Right renal pelvis (tissue), 4 donors: ENCODE results near the gene EIF2B2. TPM values are rescaled to one million over a fixed set of nuclear protein-coding genes. Genes with fewer than 3 reads are reported as not detected.

Experiments used
- DNase-seq, 4 donors: peaks; one replicate each; pipeline ENCODE4 v3.0.0-alpha.2; 2013; ENCODE audit warnings: low read depth in 4 of 4, low spot score in 3 of 4, missing footprints in 1 of 4
- polyA plus RNA-seq, 4 donors: library from polyadenylated mRNA; unstranded; fragments of 120-200 nt; gene quantifications; one replicate each; pipeline ENCODE4 v1.2.1, GENCODE V29; 2013; ENCODE audit not compliant: insufficient read length in 4 of 4

The EIF2B2 gene
- polyA plus RNA-seq, 4 donors: 63.6 to 66.6 (median 64.0) TPM

DNA sequence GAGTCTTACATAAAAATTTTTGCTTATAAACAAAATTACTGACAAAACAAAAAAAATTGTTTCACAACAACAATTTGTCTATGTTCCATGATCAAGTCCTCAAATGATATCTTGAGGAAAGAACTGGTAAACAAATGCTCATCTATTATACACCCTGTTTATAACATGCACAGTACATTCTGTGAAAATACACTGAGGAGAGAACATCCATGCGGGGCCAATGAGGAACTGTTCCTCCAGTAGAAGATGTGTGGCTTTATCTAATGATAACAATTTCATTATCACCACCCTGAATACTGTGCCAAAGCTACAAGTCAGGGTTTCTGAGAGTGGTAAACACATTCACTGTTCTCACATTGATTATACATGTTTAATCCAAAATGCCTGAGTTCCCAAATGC lies 37.8 kb downstream of the EIF2B2 start:
- DNase-seq: no peak

DNA sequence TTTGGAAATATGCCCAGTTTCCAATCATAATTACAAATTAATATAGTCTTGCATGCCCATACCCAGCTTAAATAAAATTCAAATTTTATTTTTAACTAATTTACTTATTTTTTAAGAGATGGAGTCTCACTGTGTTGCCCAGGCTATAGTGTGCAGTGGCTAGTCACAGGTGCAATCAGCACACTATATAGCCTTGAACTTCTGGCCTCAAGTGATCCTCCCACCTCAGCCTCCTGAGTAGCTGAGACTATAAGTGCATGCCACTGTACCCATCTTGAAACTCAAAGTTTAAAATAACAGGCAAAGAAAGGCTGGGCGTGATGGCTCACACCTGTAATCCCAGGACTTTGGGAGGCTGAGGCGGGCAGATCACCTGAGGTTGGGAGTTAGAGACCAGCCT lies 38.2 kb downstream of the EIF2B2 start:
- no peak for DNase-seq

DNA sequence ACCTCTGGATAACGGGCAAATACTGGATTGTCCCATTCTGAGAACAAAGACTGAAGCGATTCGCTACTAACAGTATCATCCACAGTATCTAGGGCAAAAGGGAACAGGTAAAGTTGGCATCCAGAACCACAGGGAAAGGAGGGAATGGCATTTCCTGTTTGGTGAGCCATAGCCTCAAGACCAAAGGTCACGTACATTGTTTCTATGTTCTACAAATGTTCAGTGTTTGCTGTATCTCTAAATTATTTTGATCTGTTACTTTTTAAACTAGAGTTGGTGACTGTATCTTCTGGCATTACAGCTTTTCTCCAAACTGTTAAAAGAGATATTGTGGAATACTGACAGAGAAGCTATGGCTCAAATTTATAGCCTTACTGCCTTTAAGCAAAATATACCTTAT lies 38.9 kb downstream of the EIF2B2 start:
- no peak for DNase-seq

DNA sequence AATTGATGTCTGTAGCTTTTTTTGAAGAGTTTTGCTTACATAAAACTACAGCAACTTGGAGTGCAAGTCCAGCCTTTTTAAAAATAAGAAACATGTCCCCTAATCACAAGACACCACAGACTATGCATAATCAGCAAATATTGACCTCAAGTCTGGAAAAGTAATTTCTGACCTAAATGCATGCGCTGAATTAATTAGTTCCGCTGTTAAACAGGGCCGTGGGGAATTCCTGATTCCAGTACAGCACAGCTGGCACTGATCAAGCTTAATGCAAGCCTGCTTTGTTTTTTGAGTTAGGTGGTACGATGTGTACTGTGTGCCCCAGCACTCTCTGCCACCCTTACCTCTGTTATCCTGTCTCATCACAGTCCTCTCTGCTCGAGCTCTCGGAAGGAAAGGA lies 39.3 kb downstream of the EIF2B2 start:
- no peak for DNase-seq

DNA sequence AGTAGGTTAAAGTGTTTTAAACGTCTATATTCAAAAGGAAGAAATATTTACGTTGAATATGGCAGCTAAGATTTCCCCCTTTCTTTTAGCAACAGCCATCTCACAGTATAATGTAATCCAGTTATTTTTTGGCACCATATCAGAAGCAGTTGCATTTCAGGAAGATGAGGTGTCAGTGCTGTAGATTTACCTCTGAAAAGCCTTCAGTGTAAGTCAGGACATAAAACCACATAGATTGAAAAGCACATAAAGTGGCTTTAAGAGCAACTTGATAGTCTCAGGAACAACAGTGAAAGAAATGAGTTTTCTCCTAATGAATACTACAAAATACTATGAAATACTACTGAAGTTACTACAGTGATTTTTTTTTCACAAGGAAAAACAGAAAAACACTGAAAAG lies 41.6 kb downstream of the EIF2B2 start:
- DNase-seq: no peak

DNA sequence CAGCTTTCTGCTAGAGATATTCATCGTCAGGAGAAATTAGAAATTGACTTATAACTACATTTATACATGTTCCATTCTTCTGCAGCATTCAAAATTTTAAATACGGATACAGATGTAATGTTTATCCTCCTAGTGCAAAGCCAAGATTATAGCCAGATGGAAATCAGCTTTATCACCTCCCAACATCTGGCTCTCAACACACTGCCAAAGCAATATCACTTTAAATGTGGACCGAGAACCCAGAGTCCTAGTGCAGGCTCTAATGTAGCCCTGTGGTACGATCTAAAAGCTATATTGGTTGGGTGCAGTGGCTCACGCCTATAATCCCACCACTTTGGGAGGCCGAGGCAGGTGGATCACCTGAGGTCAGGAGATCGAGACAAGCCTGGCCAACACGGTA lies 42.0 kb downstream of the EIF2B2 start:
- DNase-seq: no peak

DNA sequence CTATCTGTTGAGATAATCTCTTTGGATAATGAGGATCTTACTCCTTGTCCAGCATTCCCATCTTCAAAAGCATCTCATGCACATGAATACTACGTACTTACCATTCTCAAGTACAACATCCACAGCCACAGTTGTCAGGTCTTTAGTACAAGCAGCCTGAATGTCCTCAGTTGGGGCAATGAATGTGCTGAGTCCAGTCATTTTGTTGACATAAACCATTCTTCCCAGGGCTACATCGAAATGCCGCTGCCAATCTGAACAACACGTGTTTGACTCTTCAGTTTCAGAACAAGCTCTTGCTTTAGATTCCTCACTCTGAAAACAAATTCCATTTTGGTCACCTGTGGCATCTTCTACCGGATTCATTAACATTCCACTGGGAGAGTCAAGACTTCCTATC lies 43.6 kb downstream of the EIF2B2 start:
- DNase-seq: no peak

DNA sequence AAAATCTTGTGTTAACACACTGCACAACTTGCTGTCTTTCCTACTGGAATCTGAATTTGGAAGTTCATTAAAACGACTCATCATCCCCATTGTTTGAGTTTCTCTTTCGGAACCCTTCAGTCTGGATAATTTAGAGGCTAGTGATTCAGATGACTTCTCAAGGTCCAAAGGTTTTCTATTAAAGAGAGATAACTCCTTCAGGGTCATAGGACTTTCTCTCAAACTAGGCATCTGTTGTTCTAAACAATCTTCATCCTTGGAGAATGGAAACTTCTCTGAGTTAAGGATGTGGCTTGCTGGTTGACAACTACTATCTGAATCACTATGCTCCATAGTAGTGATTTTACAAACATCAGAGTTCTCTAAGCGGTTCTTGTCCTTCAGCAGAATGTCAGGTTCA lies 44.2 kb downstream of the EIF2B2 start:
- DNase-seq: no peak

DNA sequence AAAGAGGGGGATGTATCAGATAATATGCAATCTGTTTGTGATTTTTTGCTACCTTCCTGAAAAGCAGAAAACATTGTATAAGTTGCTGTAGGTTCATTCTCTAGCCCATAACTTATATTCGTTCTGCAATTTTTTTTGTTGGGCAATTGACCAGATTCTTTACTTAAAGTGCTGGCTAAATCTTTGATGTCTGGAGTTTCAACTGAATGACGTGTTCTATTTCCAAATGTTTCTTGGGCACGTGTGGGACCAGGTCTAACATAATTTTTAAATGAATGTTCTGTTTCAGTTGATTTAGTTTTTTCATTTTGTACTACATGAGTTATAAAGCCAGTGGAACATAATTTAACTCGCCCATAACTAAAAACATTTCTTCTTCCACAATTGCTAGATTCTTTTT lies 44.8 kb downstream of the EIF2B2 start:
- DNase-seq: no peak

DNA sequence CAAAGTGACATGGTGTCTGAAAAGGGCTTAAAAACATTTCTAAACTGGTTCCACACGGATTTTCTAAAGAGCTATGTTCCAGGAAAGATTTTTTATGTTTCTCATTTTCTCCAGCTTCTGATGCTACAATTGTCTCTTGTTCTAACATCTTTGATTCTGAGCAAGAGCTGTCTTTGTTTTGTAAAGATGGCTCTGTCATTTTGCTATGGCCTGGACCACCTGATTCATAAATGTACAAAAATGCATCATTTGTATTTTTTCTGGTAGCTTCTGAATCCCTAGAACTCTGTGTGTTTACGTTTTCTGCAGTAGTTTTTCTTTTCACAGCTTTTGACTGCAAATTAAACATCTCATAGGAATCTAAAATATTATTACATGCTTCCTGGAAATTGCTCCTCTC lies 45.4 kb downstream of the EIF2B2 start:
- DNase-seq: no peak

DNA sequence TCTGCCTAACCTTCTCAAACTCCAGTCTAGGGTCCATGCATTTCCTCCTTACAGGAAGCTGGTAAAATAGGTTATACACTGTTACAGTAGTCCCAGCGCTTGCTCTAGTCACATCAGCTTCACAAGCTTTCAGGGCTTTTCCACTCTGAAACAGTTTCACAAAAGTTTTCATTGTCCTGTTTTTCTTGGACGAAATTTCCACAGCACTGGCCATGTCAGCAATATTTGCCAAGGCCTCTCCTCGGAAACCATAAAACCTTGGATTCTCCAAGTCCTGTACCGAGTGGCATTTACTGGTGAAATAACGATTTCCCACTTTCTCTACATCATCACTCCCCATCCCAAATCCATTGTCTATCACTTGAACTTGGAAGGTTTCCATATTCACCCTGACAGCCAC lies 46.4 kb downstream of the EIF2B2 start:
- DNase-seq: no peak

DNA sequence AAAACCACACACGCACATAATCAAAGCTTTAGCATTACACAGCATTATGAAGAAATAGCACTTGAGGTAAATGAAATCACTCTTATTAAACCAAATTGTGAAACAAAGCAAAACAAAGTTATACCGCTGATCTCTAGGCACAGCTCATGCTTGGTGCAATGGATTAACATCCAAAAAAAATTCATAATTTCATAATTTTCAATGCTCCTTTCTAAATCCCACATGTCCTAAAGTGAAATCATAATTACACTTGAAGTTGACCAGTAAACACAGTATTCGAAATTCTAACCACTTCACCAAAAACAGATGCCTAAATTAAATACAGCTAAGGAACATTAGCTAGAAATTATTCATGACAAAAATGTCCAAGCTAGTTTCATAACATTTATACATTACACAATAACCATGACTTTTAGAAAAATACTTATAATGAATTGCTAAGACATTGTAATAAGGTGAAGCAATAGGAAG lies 47.0 kb downstream of the EIF2B2 start:
- no peak for DNase-seq

DNA sequence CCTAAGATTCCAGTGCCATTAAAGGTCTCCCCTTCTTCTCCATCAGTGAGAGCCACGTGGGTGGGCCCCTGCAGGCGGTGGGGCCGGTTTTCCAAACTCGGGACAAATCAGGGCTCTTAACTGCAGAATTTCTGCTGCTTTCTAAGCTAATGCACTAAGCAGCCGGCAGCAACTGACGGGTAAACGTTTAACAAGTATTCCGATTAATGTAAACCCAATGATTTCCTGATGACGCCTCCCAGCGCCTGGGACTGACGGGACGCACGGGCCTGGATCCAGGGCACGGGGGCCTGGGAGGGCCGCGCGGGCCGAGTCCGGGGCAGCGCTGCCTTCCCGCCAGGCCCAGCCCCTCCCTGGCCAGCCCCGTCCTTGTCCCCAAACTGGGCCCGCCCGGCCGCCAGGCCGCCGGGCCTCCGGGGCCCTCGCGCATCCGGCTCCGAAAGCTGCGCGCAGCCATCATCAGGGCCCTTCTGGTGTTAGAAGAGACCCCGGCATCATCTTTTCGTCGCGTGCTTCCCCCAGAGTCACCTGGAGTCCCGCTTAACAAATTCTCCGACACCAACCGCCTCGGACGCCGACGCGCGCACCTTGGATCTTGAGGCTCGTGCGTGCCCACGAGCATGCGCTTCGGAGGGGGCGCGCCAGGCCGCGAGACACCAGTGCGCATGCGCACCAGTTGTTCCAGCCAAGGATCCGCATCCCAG lies 48.3 kb downstream of the EIF2B2 start, which contains the start of gene MLH3:
Gene MLH3 (minus strand): TSS at position 616 of the 704 bp plus-strand sequence. CDS start 1,812 bp downstream, outside the sequence.
- DNase-seq: peak; percentile 80 to 93 (median 82)

DNA sequence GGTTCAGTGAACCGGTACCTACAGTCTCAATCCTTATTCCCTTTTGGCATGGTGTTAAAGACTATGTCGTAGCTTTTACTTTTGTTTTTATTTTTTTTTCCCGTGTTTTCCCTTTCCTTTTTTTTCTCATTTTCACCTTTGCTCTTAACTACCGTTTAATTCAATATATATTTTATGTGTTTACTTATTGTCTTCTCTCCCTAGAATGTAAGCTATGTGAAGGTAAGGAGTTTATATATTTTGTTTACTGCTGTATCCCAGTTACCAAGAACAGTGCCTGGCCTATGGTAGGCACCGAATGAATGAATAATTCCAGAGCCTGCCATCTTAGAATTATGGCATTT lies 48.8 kb downstream of the EIF2B2 start:
- DNase-seq: no peak

DNA sequence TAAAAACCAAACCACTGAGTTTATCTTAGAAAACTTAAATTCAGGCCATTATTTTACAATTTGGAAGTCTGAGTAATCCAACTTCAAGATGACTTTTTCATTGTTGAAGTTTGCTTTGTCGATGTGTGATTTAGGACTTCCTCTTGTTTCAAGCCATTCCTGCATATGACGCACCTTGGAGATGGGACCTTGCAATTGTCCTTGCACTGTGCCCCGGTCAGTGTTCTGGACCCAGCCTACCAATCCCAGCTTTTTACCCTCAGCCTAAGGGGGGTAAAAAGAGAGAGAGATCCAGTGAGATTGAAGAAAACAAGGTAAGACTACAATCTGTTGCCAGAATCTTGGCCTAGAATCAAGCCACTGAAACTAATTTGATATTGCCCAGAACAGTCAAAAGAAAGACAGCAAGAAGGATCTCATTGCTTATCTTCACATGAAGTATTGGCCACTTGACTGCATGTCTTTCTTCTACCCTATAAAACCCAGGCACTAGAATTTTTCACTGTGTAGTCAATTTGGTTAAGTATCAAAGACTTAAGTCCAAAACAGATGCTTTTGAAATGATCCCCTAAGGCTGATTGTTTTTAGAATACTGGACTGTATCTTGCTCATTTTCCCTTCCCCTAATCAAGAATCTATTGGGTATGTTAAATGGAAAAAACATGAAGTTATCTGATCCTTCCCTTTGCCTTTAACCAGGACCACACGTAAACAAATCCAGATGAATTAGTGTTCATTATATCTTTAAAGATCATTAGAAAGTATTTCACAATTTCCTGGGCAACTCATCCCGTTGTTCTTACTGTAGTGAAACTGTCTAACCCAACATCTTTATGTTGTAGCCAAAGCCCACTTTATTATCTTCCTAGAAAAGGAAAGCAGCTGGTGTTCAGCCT lies 50.9 kb downstream of the EIF2B2 start:
- no peak for DNase-seq

DNA sequence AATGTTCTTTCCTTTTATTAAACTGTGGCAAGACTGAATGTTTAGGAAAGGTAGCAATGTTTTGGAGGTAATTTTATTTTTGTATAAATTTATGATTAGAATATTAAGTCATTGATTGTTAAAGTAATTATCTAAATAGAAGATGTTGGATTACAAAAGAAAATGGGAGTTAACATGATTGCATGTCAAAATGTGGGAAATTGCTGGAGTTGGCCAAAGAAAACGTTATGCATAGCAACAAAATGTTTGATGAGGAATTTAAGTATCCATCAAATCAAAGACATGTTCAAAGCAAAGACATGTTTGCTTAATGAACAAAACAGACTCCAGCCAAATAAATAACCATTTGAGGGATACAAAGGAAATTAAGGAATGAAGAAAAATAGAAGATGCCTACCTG lies 51.7 kb downstream of the EIF2B2 start:
- DNase-seq: no peak

DNA sequence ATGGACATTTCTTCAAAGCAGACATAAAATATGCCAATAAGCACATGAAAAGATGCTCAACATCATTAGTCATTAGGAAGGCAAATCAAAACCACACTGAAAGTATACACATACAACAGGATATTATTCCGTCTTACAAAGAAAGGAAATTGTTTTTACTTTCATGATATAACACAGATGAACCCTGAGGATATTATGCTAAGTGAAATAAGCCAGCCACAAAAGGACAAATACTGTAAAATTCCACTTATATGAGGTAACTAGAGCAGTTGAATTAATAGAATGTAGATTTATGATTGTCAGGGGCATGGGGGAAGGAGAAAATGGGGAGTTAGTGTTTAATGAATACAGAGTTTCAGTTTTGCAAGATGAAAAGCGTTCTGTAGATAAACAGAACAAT lies 56.9 kb downstream of the EIF2B2 start:
- no peak for DNase-seq

DNA sequence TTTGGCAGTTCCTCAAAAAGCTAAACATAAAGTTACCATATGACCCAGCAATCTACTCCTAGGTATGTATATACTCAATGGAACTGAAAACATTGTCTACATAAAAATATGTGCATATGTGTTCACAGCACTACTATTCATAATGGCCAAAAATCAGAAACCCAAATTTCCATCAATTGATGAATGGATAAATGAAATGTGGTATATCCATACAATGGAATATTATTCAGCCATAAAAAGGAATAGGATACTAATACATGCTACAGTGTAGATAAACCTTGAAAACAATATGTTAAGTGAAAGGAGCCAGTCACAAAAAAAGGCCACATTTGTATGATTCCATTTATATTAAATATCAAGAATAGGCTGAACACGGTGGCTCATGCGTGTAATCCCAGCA lies 57.7 kb downstream of the EIF2B2 start:
- DNase-seq: no peak
